Stimulated activated CD4-positive, alpha-beta T cell treated with anti-CD3 and anti-CD28 coated beads, Interleukin-15, amount 100 ng/mL, for 48 hours (primary cell): ENCODE data around the gene GALNT18.

Source experiments
- DNase-seq, 2 donors: peaks; one replicate each; pipeline ENCODE4 v3.0.0-alpha.2; 2020; ENCODE audit warnings: low read depth in 2 of 2

The GALNT18 gene

DNA sequence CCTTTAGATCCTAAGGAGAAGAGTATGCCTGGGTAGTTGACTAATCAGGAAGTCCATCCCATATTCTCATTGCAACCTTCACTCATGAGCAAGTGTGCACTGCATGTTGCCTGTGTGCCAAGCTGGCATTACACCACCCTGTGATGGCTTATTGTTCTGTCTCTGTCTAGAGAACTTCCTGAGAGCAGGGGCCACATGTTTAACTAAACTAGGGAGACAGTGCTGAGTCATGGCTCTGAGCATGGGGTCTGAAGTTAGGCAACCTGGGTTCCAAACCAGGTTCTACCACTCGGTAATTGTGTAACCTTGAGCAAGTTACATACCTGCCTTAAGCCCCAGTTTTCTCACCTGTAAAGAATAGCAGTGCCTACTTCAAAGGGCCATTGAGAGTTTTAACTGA is 308.4 kb downstream of the GALNT18 start:
- DNase-seq: no peak

- DNase-seq: no peak
These were observed 309.1 kb downstream of the GALNT18 start for GRCh38 chr11:11312738-11313137.

DNA sequence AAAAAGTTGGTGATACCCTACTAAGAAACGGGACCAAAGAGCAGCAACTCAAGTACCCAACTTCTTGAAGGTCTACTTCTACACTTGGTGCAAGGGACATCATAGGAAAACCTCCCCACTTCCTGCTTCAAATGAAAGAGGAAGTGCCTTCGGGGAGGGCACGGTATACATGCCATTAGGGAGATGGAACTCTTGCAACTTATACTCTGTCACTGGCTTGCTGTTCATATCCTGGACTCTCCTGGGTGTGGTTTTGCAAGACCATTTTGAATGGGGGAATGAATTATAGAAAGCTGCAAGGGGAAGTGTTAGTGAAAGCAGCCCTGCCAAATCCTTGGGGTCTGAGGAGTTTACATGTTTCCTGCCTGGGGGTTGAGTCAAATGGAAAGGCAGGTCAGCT is 310.6 kb downstream of the GALNT18 start:
- DNase-seq: no peak

DNA sequence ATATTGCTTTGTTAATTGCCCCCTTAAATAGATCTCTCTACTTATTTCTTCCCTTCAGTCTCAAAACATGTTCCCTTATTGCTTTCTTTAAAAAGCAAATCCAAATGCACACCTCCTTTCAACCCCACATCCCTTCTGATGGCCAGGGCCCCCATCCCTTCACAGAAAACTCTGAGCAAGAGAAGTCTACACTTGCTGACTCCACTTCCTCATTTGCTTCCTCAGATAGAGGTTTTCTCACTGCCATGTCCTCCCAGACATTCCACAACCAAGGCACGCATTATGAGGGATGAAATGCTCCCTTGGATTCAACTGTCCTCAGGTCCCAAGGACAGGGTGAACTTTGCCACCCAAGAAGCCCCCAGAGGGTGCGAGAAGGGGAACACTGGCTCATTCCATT is 311.9 kb downstream of the GALNT18 start:
- DNase-seq: no peak

DNA sequence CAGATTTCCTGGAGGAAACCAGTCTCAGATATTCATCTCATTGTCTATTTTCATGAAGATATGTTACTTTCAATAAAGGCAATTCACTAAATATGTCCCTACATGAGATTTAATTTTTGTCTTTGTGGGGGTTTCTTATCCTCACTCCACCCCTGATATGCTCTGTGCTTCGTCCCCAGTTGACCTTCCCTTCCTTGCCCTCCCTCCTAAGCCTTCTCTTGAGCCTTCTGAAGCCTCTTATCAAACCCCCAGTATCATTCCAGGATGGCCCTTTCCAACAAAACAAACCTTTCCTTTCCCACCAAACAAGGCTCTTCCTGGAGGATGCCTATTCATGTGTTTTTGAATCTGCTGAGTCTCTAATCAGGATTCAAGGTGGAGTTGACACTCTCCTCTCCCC is 313.6 kb downstream of the GALNT18 start:
- DNase-seq: no peak

DNA sequence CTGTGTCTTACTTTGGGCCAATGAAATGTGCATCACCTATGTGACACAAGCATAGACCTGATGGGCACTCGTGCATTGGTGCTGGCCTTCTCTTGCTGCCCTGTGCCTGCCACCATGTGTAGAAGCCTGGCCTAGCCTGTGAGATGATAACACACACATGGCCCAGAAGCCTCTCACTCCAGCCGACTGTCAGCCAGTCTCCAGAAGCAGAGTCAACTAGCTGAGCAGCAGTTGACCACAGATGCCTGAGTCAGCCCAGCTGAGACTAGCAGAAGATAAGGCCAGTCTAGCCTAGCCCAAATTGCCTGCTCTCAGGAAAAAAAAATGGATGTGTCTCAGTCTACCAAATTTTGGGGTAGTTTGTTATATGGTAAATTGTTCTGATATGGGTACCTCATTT is 314.9 kb downstream of the GALNT18 start:
- DNase-seq: no peak

- DNase-seq: no peak
These were observed 317.3 kb downstream of the GALNT18 start for GRCh38 chr11:11304550-11304949.

DNA sequence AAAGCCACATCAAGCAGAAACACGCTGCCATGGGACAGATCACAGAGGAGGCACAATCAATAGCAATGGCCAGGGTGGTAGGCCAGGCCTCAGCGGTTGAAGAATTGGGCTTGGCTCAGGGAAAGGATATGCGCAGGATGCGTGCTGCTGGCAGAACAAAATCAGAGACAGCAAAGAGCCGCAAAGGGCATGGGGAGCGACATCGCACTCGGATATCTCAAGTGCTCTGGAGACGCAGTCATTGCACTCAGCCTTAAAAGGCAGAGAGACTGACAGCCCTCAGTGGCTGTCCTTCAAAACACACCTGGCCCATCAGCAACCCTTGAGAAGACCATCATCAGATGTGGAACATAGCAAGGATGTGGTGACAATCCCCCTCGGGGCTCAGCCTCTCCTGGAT is 319.2 kb downstream of the GALNT18 start:
- DNase-seq: no peak

DNA sequence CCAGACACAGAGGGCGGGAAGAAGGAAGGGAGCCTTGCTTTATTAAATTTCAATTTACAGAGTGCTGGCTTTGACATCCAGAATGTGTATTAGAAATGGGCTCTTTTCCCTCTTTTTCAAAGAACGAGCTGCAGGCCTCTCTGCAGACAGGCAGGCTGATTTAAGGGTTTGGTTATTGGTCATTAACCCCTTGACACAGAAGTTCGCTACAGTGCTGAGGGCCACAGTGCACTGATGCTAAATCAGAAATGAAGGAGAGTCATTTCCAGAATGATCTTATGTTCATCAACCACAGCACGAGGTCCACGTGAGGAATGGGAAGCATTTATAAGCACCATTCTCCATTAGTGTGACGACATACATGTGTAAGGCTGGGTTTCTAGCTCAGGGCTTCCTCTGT is 320.6 kb downstream of the GALNT18 start:
- no peak for DNase-seq

DNA sequence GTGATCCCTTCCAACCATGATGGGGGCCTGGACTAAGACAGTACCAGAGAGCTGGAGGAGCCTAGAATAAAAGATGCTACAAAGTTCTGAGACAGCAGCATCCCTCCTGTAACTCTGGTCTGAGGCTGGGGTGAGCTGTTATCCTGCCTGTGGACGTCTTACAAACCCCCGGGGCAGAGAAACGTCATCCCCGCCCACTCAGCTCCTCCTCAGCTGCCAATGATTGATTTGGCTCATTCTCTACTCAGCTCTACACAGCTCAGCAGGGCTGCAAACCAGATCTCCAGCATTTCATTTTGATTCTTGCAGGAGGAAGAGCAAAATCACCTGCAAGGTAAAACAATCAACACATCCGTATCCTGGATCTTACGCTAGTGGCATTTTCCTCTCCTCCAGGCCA is 324.2 kb downstream of the GALNT18 start:
- no peak for DNase-seq

GRCh38 chr11:11296434-11296833 is 325.4 kb downstream of the GALNT18 start:
- DNase-seq: no peak

DNA sequence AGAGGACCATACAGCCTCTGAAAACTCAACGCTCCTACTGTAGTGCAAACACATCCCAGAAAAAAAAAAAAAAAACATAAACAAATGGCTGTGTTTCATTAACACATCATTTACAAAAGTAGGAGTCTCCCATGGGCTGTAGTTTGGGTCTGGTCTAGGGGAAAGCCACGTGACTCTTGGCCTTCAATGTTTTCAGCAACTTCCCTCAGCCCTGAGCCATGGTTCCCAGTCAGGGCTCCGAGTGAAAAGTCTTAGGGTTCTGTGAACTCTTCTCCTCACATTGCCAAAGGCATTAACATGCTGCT is 327.3 kb downstream of the GALNT18 start:
- no peak for DNase-seq

DNA sequence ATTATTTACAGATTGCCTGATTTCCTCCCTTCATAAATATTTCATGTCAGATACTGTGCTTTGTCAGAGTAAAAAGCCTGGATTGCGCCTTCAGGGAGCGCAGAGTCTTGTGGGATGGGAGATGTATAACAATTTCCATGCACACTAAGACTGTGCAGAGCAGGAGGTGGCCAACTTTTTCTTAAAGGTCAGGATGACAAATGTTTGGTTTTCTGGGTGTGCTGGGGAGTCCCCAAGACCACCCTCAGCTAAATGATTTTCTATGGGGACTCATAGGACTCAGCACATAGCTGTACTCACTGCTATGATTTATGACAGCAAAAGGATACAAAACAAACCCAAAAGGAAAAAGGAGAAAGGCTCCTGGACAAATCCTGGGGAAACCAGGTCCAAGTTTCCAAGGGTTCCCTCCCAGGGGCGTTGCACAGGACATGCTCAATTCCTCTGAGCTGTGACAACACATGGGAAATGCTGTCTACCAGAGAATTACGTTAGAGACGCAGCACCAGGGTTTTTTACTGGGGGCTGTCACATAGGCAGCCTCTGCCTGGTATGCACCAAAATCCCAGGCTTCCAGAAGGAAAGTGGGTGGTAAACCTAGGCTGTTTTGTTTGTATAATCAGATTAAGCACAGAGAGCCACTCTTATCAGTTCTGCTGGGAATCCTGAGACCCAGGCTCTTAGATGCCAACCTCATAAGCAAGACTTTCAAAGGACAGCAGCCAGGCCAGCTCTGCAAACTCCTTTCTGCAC is 327.8 kb downstream of the GALNT18 start:
- no peak for DNase-seq

DNA sequence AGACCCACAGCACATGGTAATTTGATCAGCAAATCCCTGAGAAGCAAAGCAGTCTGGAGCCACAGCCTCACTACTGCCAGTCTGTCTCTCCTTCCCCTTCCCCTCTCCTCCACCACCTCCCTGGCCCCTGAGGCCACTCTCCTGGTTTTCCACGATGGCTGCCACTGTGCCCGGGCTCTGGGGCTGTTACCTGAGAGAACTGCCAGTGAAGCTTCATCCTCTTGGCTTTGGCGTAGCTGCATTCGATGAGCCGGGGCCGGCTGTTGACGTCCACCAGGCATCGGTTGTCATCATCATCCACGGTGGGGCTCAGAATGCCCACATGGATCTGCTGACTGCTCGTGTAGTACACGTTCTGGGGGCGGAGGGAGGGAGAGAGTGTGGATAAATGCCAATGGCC is 329.0 kb downstream of the GALNT18 start:
- no peak for DNase-seq

GRCh38 chr11:11291041-11292015 is 330.5 kb downstream of the GALNT18 start:
- no peak for DNase-seq

DNA sequence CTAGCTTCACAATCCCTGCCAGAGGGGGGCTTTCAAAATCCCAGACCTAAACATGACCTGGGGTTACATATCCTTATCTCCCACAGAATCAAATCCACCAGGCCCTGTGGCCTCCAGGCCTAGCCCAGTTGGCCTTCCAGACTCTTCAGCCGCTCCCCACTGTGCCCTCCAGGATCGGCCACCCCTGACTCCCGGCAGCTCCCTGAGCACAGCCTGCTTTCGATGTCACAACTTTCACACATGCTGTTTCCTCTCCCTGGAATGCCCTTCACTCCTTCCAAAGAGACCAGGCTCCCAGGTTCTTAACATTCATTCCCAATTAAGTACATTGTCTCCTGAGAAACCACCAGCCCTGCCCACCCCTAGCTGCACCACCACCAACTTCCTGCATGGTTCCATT is 331.5 kb downstream of the GALNT18 start:
- DNase-seq: no peak

DNA sequence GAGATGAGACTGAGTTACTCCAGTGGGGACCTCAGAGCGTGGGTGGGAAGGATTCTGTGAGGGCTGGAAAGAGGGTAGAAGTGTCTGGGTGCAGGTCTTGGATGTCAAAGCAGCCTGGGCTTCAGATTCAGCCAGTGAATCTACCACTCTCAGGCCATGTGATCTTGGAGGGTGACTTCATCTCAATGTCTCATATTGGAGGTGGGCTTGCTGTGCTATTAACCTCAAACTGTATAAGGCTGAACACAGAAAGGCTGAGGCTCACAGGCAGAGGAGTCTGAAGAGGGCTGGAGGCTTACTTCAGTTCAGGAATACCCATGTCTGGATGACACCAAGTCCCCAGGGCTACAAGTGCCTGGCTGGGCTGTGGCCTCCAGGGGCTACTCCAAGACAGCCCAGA is 332.1 kb downstream of the GALNT18 start:
- no peak for DNase-seq

DNA sequence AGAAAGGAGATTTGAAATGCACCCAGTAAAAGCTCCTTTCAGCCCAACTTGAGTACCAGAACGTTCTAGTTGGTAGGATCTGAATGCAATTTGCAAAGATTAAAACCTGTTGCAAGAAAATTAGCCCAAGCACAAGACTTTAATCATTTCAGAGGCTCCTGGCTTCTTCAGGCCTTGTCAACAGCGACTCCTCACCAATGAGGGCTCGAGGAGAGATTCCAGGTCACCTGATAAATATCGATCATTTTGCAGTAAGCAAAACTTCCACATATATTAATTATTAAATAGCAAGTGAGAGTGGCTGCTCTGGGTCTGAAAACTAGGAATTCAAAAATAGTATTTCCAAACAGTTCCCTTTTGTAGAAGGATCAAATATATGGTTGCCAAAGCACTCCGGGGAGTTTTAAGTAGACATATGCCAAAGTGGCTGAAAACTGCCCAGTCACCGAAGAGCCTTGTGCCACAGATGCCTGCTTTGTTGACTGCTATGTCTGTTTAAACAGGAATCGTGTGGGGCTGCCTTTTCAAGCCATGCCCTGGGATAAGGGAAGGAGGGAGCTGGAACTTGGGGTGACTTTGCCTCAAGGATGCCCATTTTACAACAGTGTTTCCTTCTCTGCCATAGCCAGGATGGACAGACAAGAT is 332.7 kb downstream of the GALNT18 start:
- DNase-seq: no peak

DNA sequence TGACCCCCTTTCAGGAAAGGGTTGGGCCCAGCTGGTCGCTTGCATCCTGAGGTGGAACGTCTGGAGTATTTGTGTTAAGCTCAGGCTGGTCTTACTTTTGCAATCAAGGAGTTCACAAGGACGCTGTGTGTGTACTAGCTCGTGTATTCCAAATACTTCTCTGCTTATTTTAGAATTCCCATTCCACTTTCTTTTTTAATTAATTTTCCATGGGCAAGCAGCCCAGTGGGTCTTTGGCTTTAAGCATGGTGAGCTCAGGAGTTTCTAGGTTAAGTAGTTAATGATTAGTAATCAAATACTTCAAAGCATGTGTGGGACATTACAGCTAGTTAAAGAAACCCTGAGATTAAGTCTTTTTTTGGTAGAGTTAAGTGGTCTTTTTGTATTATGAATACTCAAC is 337.3 kb downstream of the GALNT18 start:
- DNase-seq: no peak

GRCh38 chr11:11281626-11282025 is 340.2 kb downstream of the GALNT18 start:
- no peak for DNase-seq

DNA sequence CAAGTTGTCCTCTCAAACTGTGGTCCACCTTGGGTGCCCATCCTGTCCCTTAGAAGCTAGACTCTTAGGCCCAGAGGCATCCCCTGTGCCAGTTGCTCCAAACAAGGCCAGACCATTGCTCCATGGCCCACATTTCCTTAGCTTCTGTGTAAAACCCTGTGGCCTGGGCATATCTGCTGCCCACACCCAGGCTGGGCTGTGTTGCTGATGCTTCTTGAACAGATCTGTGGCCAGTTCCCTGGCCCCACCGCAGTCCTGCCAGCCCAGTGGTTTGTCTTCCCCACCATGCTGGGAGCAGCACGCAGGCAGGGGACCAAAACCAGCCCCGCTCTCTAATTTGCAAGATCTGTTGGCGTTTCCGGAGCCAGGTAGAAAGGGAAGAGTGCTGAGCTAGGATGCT is 341.0 kb downstream of the GALNT18 start:
- DNase-seq: no peak

- no peak for DNase-seq
These were observed 341.7 kb downstream of the GALNT18 start for GRCh38 chr11:11279956-11280689.
